Neural crest cell (in vitro differentiated cells): ENCODE measurements around the gene PNPLA2. TPM values are rescaled to one million over a fixed set of nuclear protein-coding genes. Genes with fewer than 3 reads are reported as not detected.

Experiments
- DNase-seq: peaks from one replicate; pipeline ENCODE4 v3.0.0; 2021; ENCODE audit warnings: low read depth, mixed read lengths, low spot score
- H3K27ac Mint-ChIP-seq: one replicate; pipeline ENCODE4 v1.8.0; 2021; ENCODE audit warnings: mild to moderate bottlenecking, mixed read lengths; ENCODE audit not compliant: unreplicated experiment
- H3K27me3 Mint-ChIP-seq: 2 replicates; pipeline ENCODE4 v1.8.0; 2021; ENCODE audit warnings: low read depth, mild to moderate bottlenecking, mixed read lengths
- H3K36me3 Mint-ChIP-seq: 2 replicates; pipeline ENCODE4 v1.8.0; 2021; ENCODE audit warnings: low read depth, mild to moderate bottlenecking, mixed read lengths
- H3K4me1 Mint-ChIP-seq: 2 replicates; pipeline ENCODE4 v1.8.0; 2021; ENCODE audit warnings: mixed read lengths
- H3K4me3 Mint-ChIP-seq: one replicate; pipeline ENCODE4 v1.8.0; 2021; ENCODE audit warnings: mild to moderate bottlenecking, mixed read lengths
- H3K9me3 Mint-ChIP-seq: 2 replicates; pipeline ENCODE4 v1.8.0; 2021; ENCODE audit warnings: mixed read lengths
- CTCF ChIP-seq: fragments of 200-600 bp; sonication (generic); conservative IDR thresholded peaks from 2 replicates; pipeline ENCODE4 v1.5.0; 2021; ENCODE audit warnings: antibody characterized with exemption, mild to moderate bottlenecking
- total RNA-seq: library from RNA; stranded (reverse); gene quantifications from 2 replicates; pipeline ENCODE4 v1.2.1, GENCODE V29; 2021

Gene PNPLA2
- total RNA-seq, 1 donor from 2014 or later, result 34.5 TPM

- peaks cover 19% of the 10 kb centered on the region for H3K4me1 Mint-ChIP-seq
- H3K27me3 Mint-ChIP-seq, result peaks cover 11% of the 10 kb centered on the region
- DNase-seq, result no peak
- H3K4me3 Mint-ChIP-seq, result peak overlapping the region; percentile 12
- peaks cover 5% of the 10 kb centered on the region for H3K36me3 Mint-ChIP-seq
- H3K9me3 Mint-ChIP-seq, result no peaks in the 10 kb centered on the region
- H3K27ac Mint-ChIP-seq, result no peak overlapping the region
- no peak for TF ChIP-seq CTCF
These were observed 18.0 kb downstream of the PNPLA2 start for GRCh38 chr11:836700-837099.

DNA sequence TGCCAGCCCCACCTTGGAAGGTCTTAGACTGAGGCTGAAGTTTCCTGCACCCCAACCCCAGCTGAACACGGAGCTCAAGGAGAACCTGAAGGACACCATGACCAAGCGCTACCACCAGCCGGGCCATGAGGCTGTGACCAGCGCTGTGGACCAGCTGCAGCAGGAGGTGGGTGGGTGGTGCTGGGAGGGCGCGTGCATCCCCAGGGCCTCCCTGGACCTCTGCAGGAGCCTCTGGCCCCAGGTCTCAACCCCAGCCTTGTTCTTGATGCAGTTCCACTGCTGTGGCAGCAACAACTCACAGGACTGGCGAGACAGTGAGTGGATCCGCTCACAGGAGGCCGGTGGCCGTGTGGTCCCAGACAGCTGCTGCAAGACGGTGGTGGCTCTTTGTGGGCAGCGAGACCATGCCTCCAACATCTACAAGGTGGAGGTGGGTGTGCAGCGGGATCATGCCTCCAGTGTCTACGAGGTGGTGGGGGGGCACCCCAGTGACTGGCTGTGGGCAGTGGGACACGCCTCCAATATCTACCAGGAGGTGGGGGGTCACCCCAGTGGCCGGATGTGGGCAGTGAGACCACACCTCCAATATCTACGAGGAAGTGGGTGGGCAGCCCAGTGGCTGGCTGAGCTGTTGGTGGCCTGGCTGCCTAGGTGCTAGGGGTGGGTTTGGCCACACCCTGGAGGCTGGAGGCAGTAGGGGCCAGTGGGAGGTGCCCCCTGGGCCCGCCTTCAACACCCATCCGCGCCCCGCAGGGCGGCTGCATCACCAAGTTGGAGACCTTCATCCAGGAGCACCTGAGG lies 18.7 kb downstream of the PNPLA2 start:
- H3K27ac Mint-ChIP-seq, result no peak overlapping the region
- no peak for DNase-seq
- peak overlapping the region; percentile 64 for H3K4me3 Mint-ChIP-seq
- peaks cover 4% of the 10 kb centered on the region for H3K27me3 Mint-ChIP-seq
- no peaks in the 10 kb centered on the region for H3K9me3 Mint-ChIP-seq
- peaks cover 5% of the 10 kb centered on the region for H3K36me3 Mint-ChIP-seq
- H3K4me1 Mint-ChIP-seq, result peaks cover 19% of the 10 kb centered on the region
- no peak for TF ChIP-seq CTCF

DNA sequence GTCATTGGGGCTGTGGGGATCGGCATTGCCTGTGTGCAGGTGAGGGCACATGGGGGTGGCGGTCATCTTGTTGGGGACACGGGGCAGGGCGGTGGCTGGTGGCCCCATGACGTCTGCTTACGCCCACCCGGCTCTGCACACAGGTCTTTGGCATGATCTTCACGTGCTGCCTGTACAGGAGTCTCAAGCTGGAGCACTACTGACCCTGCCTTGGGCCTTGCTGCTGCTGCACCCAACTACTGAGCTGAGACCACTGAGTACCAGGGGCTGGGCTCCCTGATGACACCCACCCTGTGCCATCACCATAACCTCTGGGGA lies 19.2 kb downstream of the PNPLA2 start:
- Mint-ChIP-seq H3K27me3 (peaks cover 3% of the 10 kb centered on the region), H3K36me3 (peaks cover 5% of the 10 kb centered on the region)
- TF ChIP-seq CTCF, result no peak

DNA sequence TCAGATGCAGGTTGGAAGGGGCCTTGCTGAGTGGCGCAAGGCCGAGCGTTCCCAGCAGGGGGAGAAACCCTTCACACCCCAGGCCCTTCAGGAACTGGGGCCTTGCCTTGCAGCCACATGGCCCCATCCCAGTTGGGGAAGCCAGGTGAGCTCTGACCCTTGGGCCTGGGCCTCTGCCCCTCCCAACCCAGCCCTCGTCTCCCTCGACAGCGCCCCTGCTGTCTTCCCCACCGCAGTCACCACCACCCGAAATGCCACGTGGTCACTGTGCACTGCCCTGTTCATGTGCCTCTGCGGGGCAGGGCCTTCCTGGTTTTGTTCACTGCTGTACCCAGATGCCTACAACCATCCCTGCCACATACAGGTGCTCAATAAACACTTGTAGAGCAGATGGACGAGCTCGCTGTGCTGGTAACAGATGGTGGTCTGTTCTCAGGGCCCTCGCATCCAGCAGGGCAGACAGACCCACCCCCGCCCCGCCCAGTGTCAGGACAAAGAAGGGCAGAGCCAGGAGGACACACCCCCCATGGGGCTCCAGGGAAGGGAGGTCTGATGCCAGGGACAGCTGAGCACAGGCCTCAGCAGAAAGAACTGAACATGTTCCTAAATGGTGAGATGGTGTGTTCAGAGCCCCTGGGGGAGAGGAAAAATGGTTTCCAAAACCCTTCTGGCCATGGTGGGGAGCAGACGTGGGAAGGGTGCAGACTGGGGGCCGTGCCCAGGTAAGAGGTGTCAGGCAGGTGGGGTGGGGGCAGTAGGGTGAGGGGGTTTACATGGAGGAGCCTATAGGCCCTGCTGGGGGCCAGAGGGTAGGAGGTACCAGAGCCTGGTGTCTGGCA lies 19.9 kb downstream of the PNPLA2 start:
- TF ChIP-seq CTCF, result peak; percentile 39
- H3K27ac Mint-ChIP-seq, result no peak overlapping the region
- H3K36me3 Mint-ChIP-seq, result peaks cover 5% of the 10 kb centered on the region
- no peak for DNase-seq
- peak overlapping the region; percentile 75 for H3K4me3 Mint-ChIP-seq
- peaks cover 7% of the 10 kb centered on the region for H3K27me3 Mint-ChIP-seq
- H3K4me1 Mint-ChIP-seq, result peaks cover 18% of the 10 kb centered on the region
- no peaks in the 10 kb centered on the region for H3K9me3 Mint-ChIP-seq

More for the DNA sequence above, 19.2 kb downstream of the PNPLA2 start:
- Mint-ChIP-seq H3K27ac (no peak overlapping the region), H3K4me1 (peaks cover 19% of the 10 kb centered on the region), H3K9me3 (no peaks in the 10 kb centered on the region), H3K4me3 (peak overlapping the region; percentile 75)
- no peak for DNase-seq

DNA sequence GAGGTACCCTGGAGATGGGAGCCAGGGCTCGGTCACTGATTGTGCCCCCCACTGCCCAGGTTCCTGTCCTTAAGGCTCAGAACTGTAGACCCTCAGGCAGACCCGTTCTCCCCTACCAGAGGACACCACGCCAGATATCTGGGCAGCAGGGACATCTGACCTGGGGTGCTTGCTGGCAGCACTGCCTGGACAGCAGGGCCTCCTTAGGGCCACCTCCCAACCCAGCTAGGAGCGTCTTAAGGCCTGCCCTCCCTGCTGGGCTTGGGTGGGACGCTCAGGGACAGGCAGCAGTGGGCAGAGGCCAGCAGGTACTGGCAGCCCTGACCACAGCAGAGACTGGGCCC lies 20.5 kb downstream of the PNPLA2 start:
- Mint-ChIP-seq H3K27ac (no peak overlapping the region), H3K36me3 (peaks cover 5% of the 10 kb centered on the region), H3K4me1 (peaks cover 12% of the 10 kb centered on the region), H3K4me3 (peak overlapping the region; percentile 85), H3K27me3 (peaks cover 6% of the 10 kb centered on the region), H3K9me3 (no peaks in the 10 kb centered on the region)
- DNase-seq, result no peak
- TF ChIP-seq CTCF, result no peak
